GM19438 (cell line): Measurements from ENCODE around the gene HK1.
"Not testable (repeated sequence)": the region's sequence is repeated elsewhere in the genome, so short reads cannot be mapped to it uniquely, and the experiment has no call there.

ENCODE experiments used
- ATAC-seq: cut with Tn5 transposase; IDR thresholded peaks from one replicate; pipeline ENCODE4 v1.9.1; 2021; ENCODE audit warnings: low read depth; ENCODE audit not compliant: unreplicated experiment

The HK1 gene

DNA sequence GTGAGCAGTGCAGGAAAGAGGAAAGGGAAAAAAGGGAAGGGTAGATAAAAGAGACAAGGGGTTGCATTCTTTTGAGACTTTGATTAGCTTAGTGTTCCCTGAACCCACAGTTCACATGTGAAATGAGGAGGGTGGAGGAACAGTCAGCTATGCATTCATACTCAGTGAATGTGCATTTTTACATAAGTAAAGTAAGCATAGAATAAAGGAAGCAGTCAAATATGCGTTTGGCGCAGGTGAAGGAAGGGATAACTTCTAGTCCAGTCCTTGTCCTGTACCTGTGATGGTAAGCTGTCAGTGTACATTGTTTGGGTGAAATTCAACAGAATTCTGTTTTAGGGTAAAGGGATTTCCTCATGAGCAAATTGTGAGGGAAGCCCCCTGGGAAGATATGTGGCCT lies 28.1 kb downstream of the HK1 start:
- no peak for ATAC-seq

DNA sequence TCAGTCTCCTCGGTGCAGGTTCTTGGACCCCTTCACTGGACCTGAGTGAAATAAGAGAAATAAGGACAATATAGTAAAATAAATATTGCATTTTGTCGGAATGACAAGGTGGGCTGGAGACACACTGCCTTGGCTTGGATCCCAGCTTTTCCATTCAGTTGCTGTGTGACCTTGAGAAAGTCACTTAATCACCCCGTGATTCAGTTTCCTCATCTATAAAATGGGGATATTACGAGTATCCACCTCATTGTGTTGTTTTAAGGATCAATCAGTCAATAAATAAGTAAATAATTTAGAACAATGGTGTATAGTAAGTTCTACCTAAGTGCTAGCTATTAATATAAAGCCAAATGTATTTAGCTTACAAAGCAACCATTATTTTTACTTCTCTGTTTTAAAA lies 29.1 kb downstream of the HK1 start:
- ATAC-seq, result no peak

DNA sequence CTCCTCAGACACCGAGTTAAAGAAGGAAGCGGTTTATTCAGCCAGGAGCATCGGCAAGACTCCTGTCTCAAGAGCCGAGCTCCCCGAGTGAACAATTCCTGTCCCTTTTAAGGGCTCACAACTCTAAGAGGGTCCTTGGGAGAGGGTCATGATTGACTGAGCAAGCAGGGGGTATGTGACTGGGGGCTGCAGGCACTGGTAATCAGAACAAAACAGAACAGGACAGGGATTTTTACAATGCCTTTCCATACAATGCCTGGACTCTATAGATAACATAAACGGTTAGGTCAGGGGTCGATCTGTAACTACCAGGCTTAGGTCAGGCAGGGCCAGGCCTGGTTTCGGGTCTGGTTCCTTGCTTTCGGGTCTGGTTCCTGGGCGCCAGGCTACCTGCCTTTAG lies 30.0 kb downstream of the HK1 start:
- not testable (repeated sequence) for ATAC-seq

GRCh38 chr10:69311309-69311708 lies 33.0 kb downstream of the HK1 start:
- no peak for ATAC-seq

- no peak for ATAC-seq
Observed at GRCh38 chr10:69312528-69312927, 34.2 kb downstream of the HK1 start.

- no peak for ATAC-seq
Observed at GRCh38 chr10:69315100-69315542, 36.8 kb downstream of the HK1 start.

- ATAC-seq, result no peak
Observed at GRCh38 chr10:69315610-69316312, 37.5 kb downstream of the HK1 start.

DNA sequence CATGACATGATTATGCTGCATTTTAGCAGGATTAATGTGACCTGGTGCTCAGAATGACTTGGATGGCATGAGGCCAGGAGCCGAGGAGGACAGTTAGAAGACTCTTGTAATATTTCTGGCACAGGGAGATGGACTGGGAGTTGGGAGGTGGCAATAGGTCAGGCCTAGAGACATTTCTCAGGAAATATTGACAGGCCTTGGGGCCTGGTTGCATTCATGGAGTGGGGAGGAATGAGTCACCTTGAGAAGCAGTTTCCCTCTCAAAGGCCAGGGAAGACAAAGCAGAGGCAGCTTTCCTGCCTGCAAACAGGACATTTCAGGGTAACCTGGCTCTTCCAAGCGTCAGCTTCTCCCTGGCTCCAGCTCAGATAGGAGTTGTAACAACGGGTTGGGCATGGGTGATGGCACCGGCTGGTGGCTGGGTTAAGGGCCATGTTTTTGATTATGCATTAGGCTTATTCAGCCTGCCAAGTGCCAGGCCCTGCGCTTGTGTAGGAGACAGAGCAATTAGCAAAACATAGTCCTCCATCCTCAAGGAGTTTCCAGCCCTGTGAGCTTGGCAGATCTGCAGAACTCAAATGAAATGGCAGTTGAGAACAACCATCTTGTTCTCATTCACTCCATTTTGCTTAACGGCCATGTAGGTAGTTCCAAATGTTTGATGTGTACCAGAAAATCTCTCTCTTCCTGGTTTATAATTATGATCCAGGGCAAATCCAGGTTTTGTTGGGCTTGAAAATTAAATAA lies 38.2 kb downstream of the HK1 start:
- ATAC-seq, result no peak

GRCh38 chr10:69317175-69317604 lies 38.9 kb downstream of the HK1 start:
- ATAC-seq, result no peak

DNA sequence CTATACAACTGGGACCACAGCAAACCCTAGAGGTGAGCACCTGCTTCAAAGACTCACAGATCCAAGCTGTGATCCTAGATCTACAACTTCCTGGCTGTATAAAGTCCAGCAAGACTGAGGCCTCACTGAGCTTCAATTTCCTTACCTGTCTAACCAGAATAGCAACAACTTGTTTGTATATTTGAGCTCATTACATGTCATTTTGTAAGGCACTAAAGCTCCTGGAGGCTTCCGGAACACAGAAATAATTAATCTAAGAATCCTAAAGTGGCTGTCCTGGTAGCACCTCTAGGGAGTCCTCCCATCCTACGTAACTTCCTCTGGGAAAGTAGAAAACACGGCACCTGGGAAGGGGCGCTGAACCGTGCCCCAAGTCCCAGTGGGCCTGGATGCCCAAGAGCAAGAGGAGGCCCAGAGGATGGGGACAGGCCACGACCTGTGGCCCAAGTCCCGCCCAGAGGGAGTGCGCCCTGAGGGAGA lies 39.4 kb downstream of the HK1 start:
- peak; percentile 29 for ATAC-seq

DNA sequence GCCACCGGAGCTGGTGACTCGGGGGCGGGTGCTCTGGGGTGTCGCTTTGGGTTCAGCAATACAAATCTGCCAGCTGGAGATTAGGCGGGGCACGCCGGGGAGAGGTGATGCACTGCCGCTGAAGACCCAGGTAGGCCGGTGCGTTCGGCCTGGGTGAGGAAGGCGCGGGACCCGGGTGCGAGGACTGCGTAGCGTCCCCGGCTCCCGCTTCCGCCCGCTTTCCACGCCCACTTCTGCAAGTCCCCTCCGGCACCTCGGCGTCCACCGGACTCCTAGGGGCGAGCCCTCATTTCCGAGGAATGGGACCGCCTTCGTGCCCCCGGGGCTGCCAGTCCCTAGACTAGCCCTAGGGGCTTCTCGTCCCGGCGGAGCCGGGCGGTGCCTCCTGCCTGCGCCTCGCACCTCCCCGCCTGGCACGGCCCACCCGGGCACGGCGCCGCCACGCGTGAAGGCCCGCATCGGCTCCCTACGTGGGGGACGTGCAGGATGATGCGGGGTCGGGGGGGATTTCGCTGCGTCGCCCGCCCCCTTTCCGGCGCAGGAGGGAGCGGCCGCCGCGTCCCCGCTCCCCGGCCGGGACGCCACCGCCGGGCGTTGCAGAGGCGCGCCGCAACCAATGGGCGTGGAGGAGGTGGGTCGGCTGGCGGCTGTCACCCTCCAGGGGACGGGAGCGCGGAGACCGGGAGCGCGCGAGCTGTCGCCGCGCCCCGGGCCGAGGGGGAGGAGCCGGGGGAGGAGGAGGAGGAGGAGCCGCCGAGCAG lies 40.0 kb downstream of the HK1 start:
- ATAC-seq, result peak; percentile 71

DNA sequence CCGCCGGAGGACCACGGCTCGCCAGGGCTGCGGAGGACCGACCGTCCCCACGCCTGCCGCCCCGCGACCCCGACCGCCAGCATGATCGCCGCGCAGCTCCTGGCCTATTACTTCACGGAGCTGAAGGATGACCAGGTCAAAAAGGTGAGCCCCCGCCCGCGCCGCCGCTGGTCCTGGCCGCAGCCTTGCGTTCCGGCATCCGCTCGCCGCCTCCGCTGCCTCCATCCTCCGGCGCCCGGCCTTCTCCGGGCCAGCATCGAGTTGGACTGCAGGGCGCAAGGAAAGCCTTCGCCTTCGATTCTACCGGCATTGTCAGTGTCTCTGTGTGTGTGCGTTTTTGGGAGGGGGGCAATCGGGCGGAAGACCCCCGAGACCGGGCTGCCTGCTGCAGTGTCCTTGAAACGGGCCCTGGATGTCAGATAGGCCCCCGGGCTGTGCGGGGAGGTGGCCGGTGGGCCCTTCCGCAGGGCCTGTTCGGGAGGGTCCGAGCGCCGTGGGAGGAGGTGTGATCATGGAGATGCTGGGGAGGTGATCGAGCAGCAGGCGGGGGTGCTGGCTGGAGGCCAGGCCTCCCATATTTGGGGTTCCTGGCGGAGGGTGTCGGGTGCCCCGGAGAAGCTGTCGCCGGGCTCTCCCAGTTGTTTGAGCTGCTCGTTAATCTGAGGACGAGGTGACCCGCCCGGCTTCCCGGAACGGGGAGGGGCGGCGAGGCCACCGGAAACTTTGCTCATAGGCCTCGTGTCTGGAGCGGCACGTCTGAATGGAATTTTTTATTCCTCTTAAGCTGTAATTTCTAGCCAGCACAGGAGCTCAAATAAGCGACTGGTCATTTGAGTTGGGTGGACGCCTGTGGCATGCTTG lies 40.8 kb downstream of the HK1 start:
- peak; percentile 23 for ATAC-seq

DNA sequence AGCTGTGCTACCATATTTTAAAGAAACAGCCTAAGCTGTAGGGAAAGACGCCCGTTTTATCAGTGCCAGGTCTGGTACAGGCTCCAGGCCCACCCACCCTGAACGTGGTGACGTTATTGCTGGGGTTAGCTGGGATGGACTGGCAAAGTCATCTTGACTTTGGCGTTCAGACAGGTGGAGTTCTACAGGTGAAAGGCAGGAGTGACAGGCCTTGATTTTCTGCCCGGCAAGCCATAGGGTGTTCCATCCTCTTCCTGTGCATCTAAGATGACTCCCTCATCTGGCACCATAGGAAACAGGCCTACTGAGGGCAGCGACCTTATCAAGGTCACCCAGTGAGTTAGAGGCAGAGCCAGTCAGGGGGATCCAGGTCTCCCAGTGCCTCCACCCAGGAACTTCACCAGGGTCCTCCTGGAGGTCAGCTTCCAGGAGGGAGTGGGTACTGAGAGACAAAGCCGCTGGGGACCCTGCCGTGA lies 41.6 kb downstream of the HK1 start:
- ATAC-seq, result no peak

- no peak for ATAC-seq
Observed at GRCh38 chr10:69320521-69320920, 42.2 kb downstream of the HK1 start.

- ATAC-seq, result no peak
Observed at GRCh38 chr10:69321039-69321715, 42.9 kb downstream of the HK1 start.

GRCh38 chr10:69321865-69322264 lies 43.6 kb downstream of the HK1 start:
- ATAC-seq, result no peak

GRCh38 chr10:69322346-69322745 lies 44.0 kb downstream of the HK1 start:
- not testable (repeated sequence) for ATAC-seq

DNA sequence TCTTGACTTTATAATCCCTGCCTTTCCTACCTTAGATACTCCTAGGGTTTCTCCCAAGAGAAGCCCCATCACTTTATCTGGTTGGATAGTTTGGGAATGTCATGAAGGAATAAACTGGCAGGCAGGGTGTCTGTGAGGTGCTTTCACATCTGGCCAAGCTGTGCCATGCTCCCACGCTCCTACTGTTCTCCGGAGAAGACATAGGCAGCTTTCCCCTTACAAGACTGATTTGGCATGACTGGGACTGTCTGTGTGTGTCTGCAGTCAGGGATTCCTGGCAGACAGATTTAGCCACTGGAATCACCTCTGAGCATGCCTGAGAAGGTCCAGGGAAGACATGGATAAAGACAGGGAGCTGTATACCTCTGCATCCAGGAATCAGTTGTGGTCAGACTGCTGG lies 45.3 kb downstream of the HK1 start:
- ATAC-seq, result no peak

GRCh38 chr10:69324583-69324982 lies 46.3 kb downstream of the HK1 start:
- no peak for ATAC-seq
